Hepatocyte (in vitro differentiated cells): Measurements from ENCODE around the gene CSN2. TPM values are rescaled to one million over a fixed set of nuclear protein-coding genes. Genes with fewer than 3 reads are reported as not detected.
"Not testable (repeated sequence)": the region's sequence is repeated elsewhere in the genome, so short reads cannot be mapped to it uniquely, and the experiment has no call there.

Experiments used
- DNase-seq: peaks from one replicate; pipeline ENCODE4 v3.0.0-alpha.2; 2016; ENCODE audit warnings: low spot score
- H2AFZ ChIP-seq: fragments of 200-600 bp; sonication (generic); 2 replicates; pipeline ENCODE4 v1.6.0; 2016; ENCODE audit warnings: antibody characterized with exemption, mild to moderate bottlenecking
- H3K27ac ChIP-seq: fragments of 200-600 bp; sonication (generic); 2 replicates; pipeline ENCODE4 v1.5.1; 2016; ENCODE audit warnings: mild to moderate bottlenecking
- H3K27me3 ChIP-seq: fragments of 200-600 bp; sonication (generic); 2 replicates; pipeline ENCODE4 v1.6.1; 2016
- H3K36me3 ChIP-seq: fragments of 200-600 bp; sonication (generic); replicated peaks from 2 replicates; pipeline ENCODE4 v1.5.1; 2016; ENCODE audit warnings: low read depth; ENCODE audit not compliant: insufficient read depth
- H3K4me1 ChIP-seq: fragments of 200-600 bp; sonication (generic); 2 replicates; pipeline ENCODE4 v1.5.1; 2016; ENCODE audit warnings: mild to moderate bottlenecking, moderate library complexity; ENCODE audit not compliant: insufficient read depth
- H3K4me2 ChIP-seq: fragments of 200-600 bp; sonication (generic); 2 replicates; pipeline ENCODE4 v1.6.0; 2016
- H3K4me3 ChIP-seq: fragments of 200-600 bp; sonication (generic); 2 replicates; pipeline ENCODE4 v1.5.1; 2016; ENCODE audit warnings: mild to moderate bottlenecking
- H3K79me2 ChIP-seq: fragments of 200-600 bp; sonication (generic); 2 replicates; pipeline ENCODE4 v1.6.0; 2017; ENCODE audit warnings: mild to moderate bottlenecking
- H3K9me2 ChIP-seq: fragments of 200-600 bp; sonication (generic); replicated peaks from 2 replicates; pipeline ENCODE4 v1.6.0; 2017; ENCODE audit warnings: mild to moderate bottlenecking; ENCODE audit not compliant: insufficient read depth
- H3K9me3 ChIP-seq: fragments of 200-600 bp; sonication (generic); 2 replicates; pipeline ENCODE4 v1.5.1; 2016; ENCODE audit warnings: low read depth, mild to moderate bottlenecking
- H4K20me1 ChIP-seq: fragments of 200-600 bp; sonication (generic); 2 replicates; pipeline ENCODE4 v1.6.0; 2016; ENCODE audit warnings: mild to moderate bottlenecking; ENCODE audit not compliant: insufficient read depth, poor library complexity, severe bottlenecking
- CTCF ChIP-seq: fragments of 200-600 bp; sonication (generic); IDR thresholded peaks from 2 replicates; pipeline ENCODE4 v1.5.1; 2016; ENCODE audit warnings: antibody characterized with exemption, mild to moderate bottlenecking; ENCODE audit not compliant: poor library complexity
- EZH2 ChIP-seq: fragments of 200-600 bp; sonication (generic); IDR thresholded peaks from 2 replicates; pipeline ENCODE4 v1.6.1; 2016; ENCODE audit warnings: antibody characterized with exemption, mild to moderate bottlenecking, borderline replicate concordance
- EZH2phosphoT487 ChIP-seq: fragments of 200-600 bp; sonication (generic); IDR thresholded peaks from one replicate; pipeline ENCODE4 v1.6.1; 2018; ENCODE audit warnings: antibody characterized with exemption, mild to moderate bottlenecking, low read depth, moderate library complexity; ENCODE audit not compliant: unreplicated experiment, severe bottlenecking
- WGBS: methylation state at CpG from one replicate; pipeline ENCODE4 v1.1.6; 2016; ENCODE audit warnings: low lambda C conversion rate; ENCODE audit errors: missing lambda C conversion rate; 5-methylcytosine and 5-hydroxymethylcytosine counted together
- polyA plus RNA-seq: library from polyadenylated mRNA; unstranded; fragments of >200 nt; fragmentation: Nextera tagmentation; extraction: Ambion mirVana; gene quantifications from 2 replicates; pipeline ENCODE4 v1.2.1, GENCODE V29; 2016
- total RNA-seq: library from RNA; depleted of rRNA; stranded (reverse); fragments of >200 nt; gene quantifications from 2 replicates; pipeline ENCODE4 v1.2.3, GENCODE V29; 2014

Gene CSN2
- total and polyA plus RNA-seq, 2 experiments from 2014 or later, result not detected

- Histone ChIP-seq H4K20me1 (no peaks in the 10 kb centered on the region), H3K36me3 (no peaks in the 10 kb centered on the region), H3K27me3 (no peaks in the 10 kb centered on the region), H2AFZ (no peak overlapping the region), H3K27ac (no peak overlapping the region), H3K9me3 (no peaks in the 10 kb centered on the region), H3K4me2 (no peak overlapping the region), H3K9me2 (no peaks in the 10 kb centered on the region), H3K4me1 (no peaks in the 10 kb centered on the region), H3K79me2 (no peaks in the 10 kb centered on the region), H3K4me3 (no peak overlapping the region)
- TF ChIP-seq CTCF, result no peak
- TF ChIP-seq EZH2, result no peak
- no peak for TF ChIP-seq EZH2phosphoT487
- DNase-seq, result no peak
Observed at GRCh38 chr4:69936566-69936965, 29.0 kb downstream of the CSN2 start.

GRCh38 chr4:69934150-69934549 is 31.4 kb downstream of the CSN2 start:
- no peaks in the 10 kb centered on the region for H3K27me3 ChIP-seq
- H3K4me1 ChIP-seq, result no peaks in the 10 kb centered on the region
- H3K27ac ChIP-seq, result no peak overlapping the region
- H2AFZ ChIP-seq, result no peak overlapping the region
- H3K9me2 ChIP-seq, result no peaks in the 10 kb centered on the region
- no peaks in the 10 kb centered on the region for H3K9me3 ChIP-seq
- no peaks in the 10 kb centered on the region for H4K20me1 ChIP-seq
- no peaks in the 10 kb centered on the region for H3K79me2 ChIP-seq
- no peak overlapping the region for H3K4me2 ChIP-seq
- H3K4me3 ChIP-seq, result no peak overlapping the region
- no peak for TF ChIP-seq EZH2phosphoT487
- TF ChIP-seq EZH2, result no peak
- no peak for TF ChIP-seq CTCF
- H3K36me3 ChIP-seq, result no peaks in the 10 kb centered on the region
- WGBS, result 78% methylated on average over 4 of the region's 4 CpGs
- DNase-seq, result no peak

- Histone ChIP-seq H3K4me3 (no peak within 1 kb of the TSS), H3K4me2 (no peak within 1 kb of the TSS), H3K9me2 (no peaks in the 10 kb centered on the region), H4K20me1 (no peaks in the 10 kb centered on the region), H3K79me2 (no peaks in the 10 kb centered on the region), H3K36me3 (no peaks in the 10 kb centered on the region), H3K9me3 (no peaks in the 10 kb centered on the region), H3K4me1 (no peaks in the 10 kb centered on the region), H2AFZ (no peak within 1 kb of the TSS), H3K27me3 (no peaks in the 10 kb centered on the region), H3K27ac (no peak within 1 kb of the TSS)
- TF ChIP-seq CTCF (no peak), EZH2phosphoT487 (no peak), EZH2 (no peak)
- whole genome bisulfite sequencing, result 94% methylated on average over 3 of the region's 3 CpGs
- no peak for DNase-seq
Observed at GRCh38 chr4:69930768-69931167, 34.8 kb downstream of the CSN2 start, which contains the start of gene CSN1S1. Gene CSN1S1, plus strand, starts transcription at chr4:69931068. Its CDS starts 1,488 bp downstream, at chr4:69932556.

GRCh38 chr4:69923782-69924410 is 41.6 kb downstream of the CSN2 start:
- 94% methylated on average over 32 of the region's 33 CpGs for WGBS
- not testable (repeated sequence) for H3K9me3 ChIP-seq, H3K4me1 ChIP-seq, H3K27me3 ChIP-seq, H3K36me3 ChIP-seq, H3K79me2 ChIP-seq, H4K20me1 ChIP-seq, DNase-seq, H3K4me2 ChIP-seq, H3K9me2 ChIP-seq, H3K4me3 ChIP-seq, H2AFZ ChIP-seq, H3K27ac ChIP-seq
